Epidermal melanocyte (primary cell): ENCODE results near the gene PLA2G7.
A peak's percentile ranks its signal among the peaks of the same experiment; 100 is the strongest.

Experiments used
- DNase-seq: peaks from one replicate; pipeline ENCODE4 v3.0.0; 2011; ENCODE audit warnings: low spot score; ENCODE audit not compliant: insufficient read length

The PLA2G7 gene

DNA sequence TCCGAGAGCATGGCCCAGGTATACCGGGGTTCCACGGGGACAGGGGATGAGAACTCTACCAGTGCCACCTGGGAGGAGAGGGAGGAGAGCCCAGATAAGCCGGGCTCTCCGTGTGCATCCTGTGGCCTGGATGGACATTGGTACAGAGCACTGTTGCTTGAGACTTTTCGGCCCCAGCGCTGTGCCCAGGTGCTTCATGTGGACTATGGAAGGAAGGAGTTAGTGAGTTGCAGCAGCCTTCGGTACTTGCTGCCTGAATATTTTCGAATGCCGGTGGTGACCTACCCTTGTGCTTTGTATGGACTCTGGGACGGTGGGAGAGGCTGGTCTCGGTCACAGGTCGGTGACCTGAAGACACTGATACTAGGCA, 46.2 kb downstream of the PLA2G7 start:
- DNase-seq: no peak

DNA sequence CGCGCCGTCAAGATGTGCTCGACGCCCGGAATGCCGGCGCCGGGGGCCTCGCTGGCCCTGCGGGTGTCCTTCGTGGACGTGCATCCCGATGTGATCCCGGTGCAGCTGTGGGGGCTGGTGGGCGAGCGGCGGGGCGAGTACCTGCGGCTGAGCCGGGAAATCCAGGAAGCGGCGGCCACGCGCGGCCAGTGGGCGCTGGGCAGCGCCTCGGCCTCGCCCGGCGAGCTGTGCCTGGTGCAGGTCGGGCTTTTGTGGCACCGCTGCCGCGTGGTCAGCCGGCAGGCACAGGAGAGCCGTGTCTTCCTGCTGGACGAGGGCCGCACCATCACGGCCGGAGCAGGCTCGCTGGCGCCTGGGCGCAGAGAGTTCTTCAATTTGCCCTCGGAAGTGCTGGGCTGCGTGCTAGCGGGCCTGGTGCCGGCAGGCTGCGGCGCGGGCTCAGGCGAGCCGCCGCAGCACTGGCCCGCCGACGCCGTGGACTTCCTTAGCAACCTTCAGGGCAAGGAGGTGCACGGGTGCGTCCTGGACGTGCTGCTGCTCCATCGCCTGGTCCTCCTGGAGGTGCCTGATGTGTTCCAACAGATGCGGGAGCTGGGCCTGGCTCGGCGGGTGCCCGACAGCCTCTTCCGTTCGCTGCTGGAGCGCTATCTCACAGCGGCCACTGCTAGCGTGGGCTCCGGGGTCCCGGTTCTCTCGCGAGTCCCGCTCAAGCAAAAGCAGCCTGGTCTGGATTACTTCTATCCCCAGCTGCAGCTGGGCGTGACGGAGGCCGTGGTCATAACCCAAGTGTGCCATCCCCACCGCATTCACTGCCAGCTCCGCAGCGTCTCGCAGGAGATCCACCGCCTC, 46.8 kb downstream of the PLA2G7 start:
- DNase-seq: no peak

DNA sequence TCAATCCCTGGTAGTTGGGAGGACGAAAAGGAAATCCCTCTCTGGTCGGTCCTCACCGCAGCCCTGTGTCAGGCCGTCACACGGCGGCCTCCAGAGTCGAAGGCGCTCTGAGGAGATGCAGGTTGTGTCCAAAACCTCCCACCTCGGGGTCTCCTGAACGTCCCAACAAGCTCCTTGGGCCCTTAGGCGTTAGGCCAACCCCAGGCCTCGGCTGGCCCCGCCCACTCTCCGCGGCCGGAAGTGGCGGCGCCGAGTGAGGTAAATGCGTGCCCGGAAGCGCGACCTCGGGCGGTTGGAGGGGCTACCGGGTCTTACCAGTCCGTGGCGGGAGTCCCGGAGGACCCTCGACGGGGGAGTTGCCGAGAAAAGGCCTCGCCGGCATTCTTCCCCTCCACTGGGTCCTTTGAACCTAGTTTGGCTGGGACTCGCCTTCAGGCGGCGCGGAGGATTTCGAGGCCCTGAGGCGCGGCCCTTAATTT, 47.5 kb downstream of the PLA2G7 start, which contains the start of gene TDRD6:
Gene TDRD6, plus strand, starts transcription at position 267 of the 479 bp plus-strand sequence. CDS start 244 bp downstream, outside the sequence.
- no peak for DNase-seq

DNA sequence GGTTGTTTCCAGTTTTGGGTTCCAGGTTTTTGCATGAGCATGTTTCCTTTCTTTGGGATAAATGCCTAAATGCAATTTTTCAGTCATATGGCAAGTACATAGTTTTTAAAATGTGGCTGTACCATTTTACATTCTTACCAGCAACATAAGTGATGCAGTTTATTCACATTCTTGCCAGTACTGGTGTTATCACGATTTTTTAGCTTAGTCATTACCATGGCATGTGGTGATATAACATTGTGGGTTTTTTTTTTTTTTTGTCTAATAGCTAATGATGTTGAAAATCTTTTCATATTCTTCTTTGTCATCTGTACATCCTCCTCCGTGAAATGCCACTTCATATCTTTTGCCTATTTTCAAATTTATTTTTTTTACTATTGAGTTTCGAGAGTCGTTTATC, 50.4 kb downstream of the PLA2G7 start:
- no peak for DNase-seq

DNA sequence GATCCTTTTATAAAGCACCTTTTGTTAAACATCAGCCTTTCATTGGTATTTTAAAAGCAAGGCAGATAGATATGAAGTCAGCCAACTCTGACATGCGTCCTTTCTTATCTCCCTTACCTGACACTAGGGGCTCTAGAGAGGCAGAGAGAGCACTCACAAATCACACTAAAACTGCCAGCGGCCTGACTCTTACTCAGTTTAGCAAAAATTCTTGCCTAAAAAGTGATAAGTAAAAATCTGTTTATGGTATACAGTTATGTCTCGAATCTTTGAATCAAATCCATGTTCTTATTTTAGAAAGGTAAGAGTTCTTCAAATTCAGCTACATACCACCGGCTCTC, 57.9 kb downstream of the PLA2G7 start:
- DNase-seq: no peak

DNA sequence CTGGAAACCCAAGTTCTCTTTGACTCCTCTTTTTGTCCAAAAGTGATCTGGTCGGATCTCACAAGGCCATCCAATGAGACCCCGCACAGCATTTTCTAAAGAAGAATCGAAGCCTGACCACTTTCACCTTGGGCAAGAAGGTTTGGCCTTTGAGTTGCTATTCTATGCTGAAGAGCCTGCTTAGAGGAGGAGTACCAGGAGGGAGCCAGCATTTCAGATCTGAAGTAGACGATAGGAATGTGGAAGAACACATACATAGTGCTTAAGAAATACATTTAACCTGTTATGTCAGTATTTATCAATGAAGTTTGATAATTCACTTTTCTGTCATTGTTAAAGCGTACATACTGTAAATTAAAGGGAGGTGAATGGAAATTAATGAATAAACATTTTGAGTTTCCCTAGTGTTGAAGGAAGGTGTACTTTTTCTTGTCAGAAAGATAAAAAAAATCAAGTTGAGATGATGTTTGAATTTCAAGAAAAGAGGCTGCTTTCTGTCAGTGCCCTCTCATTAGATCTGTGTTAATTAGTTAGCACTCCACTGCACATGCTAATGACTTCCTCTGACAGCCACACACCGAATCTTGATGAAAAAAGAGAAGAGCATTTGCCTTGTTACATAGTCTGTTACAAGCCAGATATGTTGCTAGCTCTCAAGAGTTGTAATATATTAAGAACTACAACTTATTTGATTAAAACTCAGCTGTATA, 58.4 kb downstream of the PLA2G7 start:
- no peak for DNase-seq

DNA sequence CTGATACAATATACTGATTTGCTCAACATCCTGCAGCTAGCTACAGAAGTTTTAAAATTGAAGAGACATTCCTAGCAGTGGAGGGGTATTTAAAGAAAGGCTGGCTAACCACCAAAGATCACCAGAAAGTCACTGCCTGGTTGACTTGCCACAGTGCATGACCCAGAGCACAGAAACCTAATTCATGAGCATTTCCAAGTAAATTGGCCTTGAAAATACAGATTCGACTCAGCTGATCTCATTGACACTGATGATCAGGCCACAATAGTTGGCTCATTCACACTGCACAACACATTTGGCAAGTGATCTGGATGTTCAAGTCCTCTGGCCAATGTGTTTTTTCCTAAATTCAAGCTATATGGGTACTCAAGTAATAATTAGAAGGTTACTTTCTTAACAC, 60.8 kb downstream of the PLA2G7 start:
- peak; percentile 36 for DNase-seq

DNA sequence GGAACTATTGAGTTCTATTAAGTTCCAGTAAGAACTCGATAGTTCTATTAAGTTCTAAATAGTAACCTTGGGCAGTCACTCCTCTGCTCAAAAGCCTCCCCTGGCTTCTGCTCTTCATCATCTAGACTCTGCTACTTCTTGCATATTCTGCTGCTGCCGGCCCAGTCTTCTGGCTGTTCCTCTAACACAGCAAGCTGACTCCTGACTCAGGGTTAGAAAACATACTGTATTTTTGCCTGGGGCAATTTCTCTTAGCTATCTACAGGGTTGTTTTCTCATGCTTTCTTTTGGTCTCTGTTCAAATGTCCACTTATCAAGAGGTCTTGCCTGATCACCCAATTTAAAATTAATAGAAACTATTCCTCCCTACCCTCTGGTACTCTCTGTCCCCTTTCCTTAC, 67.8 kb downstream of the PLA2G7 start:
- DNase-seq: no peak

DNA sequence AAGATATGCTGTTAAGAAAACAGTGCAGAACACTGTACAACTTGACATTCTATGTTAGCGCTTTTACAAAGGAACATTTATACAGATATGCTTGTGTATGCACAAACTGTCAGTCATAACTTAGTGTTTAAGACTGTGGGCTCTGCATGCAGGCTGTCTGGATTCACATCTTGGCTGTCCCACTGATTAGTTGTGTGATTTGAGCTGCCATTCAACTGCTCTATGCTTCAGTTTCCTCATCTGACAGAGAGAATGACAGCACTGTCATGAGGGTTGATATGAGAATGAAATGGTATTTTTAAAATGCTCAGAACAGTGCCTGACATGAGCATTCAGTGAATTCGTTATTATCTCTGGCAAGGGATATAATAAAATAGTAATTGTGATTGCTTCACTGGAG, 73.7 kb downstream of the PLA2G7 start:
- DNase-seq: no peak

DNA sequence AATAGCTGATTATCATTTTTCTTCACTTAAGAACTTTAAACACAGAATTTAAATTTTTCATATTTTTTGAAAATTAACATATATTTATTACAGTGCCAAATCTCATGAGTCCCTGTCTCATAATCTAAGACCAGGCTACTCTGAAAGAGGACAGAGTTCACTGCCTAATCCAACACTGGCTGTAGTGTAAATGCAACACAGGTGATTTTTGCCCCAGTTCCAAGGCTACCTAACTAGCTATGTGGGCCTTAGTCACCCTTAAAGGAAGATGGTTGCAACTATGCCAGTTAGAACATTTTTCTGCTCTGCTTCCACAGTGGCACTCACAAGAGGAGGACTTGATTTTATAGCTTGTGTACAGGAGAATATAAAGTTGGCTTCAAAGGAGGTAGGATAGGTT, 77.5 kb downstream of the PLA2G7 start:
- DNase-seq: no peak

DNA sequence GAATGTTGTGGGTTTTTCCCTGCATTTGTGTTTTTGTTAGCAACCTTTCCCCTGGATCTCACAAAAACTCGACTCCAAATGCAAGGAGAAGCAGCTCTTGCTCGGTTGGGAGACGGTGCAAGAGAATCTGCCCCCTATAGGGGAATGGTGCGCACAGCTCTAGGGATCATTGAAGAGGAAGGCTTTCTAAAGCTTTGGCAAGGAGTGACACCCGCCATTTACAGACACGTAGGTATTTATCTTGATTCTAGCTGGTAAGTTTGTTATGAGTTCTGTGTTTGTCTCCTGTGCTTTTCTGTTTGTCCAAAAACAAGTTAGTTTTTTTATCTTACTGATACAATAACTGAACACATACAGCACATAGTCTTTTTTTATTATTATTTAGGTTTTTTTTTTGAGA, 79.4 kb downstream of the PLA2G7 start:
- DNase-seq: no peak
